ENCODE measurements around the gene SF3A2. TPM values are rescaled to one million over a fixed set of nuclear protein-coding genes. Genes with fewer than 3 reads are reported as not detected.

Gene SF3A2
- total and polyA plus RNA-seq, 2 donors (not counting 3 experiments of a cell fraction or from before 2014, with no cell fraction given) = 21.5 to 164 TPM

- intact Hi-C loops (cut with micrococcal nuclease) (no loop called here), dilution Hi-C loops (cut with MboI; ENCODE audit: extremely low pct_ligation_motif_present, low sequenced_read_pairs) (no loop called here)
- Histone ChIP-seq H3K27ac (ENCODE audit: insufficient read depth, low read depth, low read length) (no peak overlapping the region), H2AFZ (ENCODE audit: low read depth, low read length) (no peak overlapping the region), H4K20me1 (replicated peaks; ENCODE audit: control insufficient read depth, extremely low read depth, insufficient read depth, low read length) (no peaks in the 10 kb centered on the region), H3K4me3 (replicated peaks in 1 of 3; ENCODE audit: insufficient read depth in 1 of 3, low read depth in 1 of 3, low read length in 3 of 3) (no peak overlapping the region), H3K9me3 (replicated peaks; ENCODE audit: control insufficient read depth, insufficient read depth, low read length) (no peaks in the 10 kb centered on the region), H3K9me1 (replicated peaks; ENCODE audit: control insufficient read depth, extremely low read depth, insufficient read depth, low read length) (no peaks in the 10 kb centered on the region), H3K27me3 (ENCODE audit: control insufficient read depth in 2 of 2, insufficient read depth in 2 of 2, low read length in 2 of 2) (no peaks in the 10 kb centered on the region), H3K79me2 (ENCODE audit: control insufficient read depth, insufficient read depth, low read length) (peaks cover 21% of the 10 kb centered on the region), H3K36me3 (ENCODE audit: control insufficient read depth in 2 of 2, extremely low read depth in 1 of 2, insufficient read depth in 2 of 2, low read length in 2 of 2) (peaks cover 0 to 40% of the 10 kb centered on the region in 2 experiments), H3K4me2 (ENCODE audit: insufficient read depth, low read length) (no peak overlapping the region), H3K4me1 (ENCODE audit: control insufficient read depth, extremely low read depth, insufficient read depth, low read length) (peaks cover 4% of the 10 kb centered on the region), H3K9ac (replicated peaks; ENCODE audit: extremely low read depth, insufficient read depth, low read length) (no peak overlapping the region)
- TF ChIP-seq GATA2 (IDR thresholded peaks at IDR 0.05; ENCODE audit: insufficient read depth, insufficient read length, low read depth, low read length) (no peak), POLR2AphosphoS5 (IDR thresholded peaks at IDR 0.05; ENCODE audit: insufficient read depth, low read depth, low read length) (peak; percentile 2), POLR2A (IDR thresholded peaks at IDR 0.05; ENCODE audit: low read depth, low read length) (no peak), CTCF (IDR thresholded peaks at IDR 0.05; ENCODE audit: extremely low read depth in 1 of 2, insufficient read depth in 1 of 2, low read depth in 1 of 2, low read length in 2 of 2) (no peak)
- ChIA-PET POLR2A (no interaction called here), CTCF (interaction anchor here (1.9 to 3.0 kb wide), 2 partner anchors 9 to 74 kb away, joined by 4 to 17 read pairs; no protein-coding TSS in a partner anchor)
- DNase-seq (ENCODE audit: low read depth, low spot score) (no peak), FAIRE-seq (no peak)
- TSS peak; percentile 7 for BruUV-seq (replicated peaks)
Observed at GRCh38 chr19:2230033-2230531, 6.5 kb upstream of the SF3A2 start.

Data from endothelial cell of umbilical vein (primary cell).